Prostate gland (tissue), 2 donors: ENCODE data around the gene THRAP3. TPM values are rescaled to one million over a fixed set of nuclear protein-coding genes. Genes with fewer than 3 reads are reported as not detected.

Source experiments
- DNase-seq: peaks from one replicate; pipeline ENCODE4 v3.0.0-alpha.2; 2019; ENCODE audit warnings: low spot score
- H3K27ac ChIP-seq, 2 donors: fragments of 200-600 bp; sonication (generic); 2 replicates each; pipeline ENCODE4 v1.5.1; 2017 to 2019
- H3K27me3 ChIP-seq: fragments of 200-600 bp; sonication (generic); replicated peaks from 2 replicates; pipeline ENCODE4 v1.5.1; 2019; ENCODE audit not compliant: insufficient read depth
- H3K36me3 ChIP-seq, 2 donors: fragments of 200-600 bp; sonication (generic); 1 replicate in 1 of 2; 2 replicates in 1 of 2; pipeline versions ENCODE4 v1.5.1 to v1.8.1; 2017 to 2019
- H3K4me1 ChIP-seq: fragments of 200-600 bp; sonication (generic); replicated peaks from 2 replicates; pipeline ENCODE4 v1.5.1; 2019
- H3K4me3 ChIP-seq, 2 donors: fragments of 200-600 bp; sonication (generic); 2 replicates each; pipeline ENCODE4 v1.5.1; 2017 to 2019
- H3K9me3 ChIP-seq: fragments of 200-600 bp; sonication (generic); 2 replicates; pipeline ENCODE4 v1.5.1; 2017
- POLR2A ChIP-seq: fragments of 450-650 bp; IDR thresholded peaks from one replicate; pipeline ENCODE4 v1.6.1; 2016; ENCODE audit warnings: antibody characterized with exemption, mild to moderate bottlenecking
- POLR2AphosphoS5 ChIP-seq: sonication (generic); formaldehyde crosslinking; IDR thresholded peaks from one replicate; pipeline ENCODE4 v1.6.1; 2017; ENCODE audit warnings: antibody characterized with exemption
- WGBS: methylation state at CpG from one replicate; pipeline ENCODE4 v1.1.5; 2018; 5-methylcytosine and 5-hydroxymethylcytosine counted together
- intact Hi-C: fragments of 100-400 bp; cut with DNase I; formaldehyde crosslinking; loops from one replicate; pipeline ENCODE4 v1.14.2; 2022
- total RNA-seq, 2 donors: library from RNA; depleted of rRNA; stranded (reverse); fragments of >200 nt; gene quantifications; one replicate each; pipeline ENCODE4 v1.1.0, GENCODE V29; 2016
- TF ChIP-seq, protein P1 (sequence below), 4 experiments: fragments of 200-600 bp in 2 of 4; fragments of 450-650 bp in 2 of 4; sonication (generic) in 2 of 4; IDR thresholded peaks; 1 replicate in 3 of 4; 2 replicates in 1 of 4; pipeline ENCODE4 v1.5.1; 2016 to 2019; ENCODE audit warnings: antibody characterized with exemption in 4 of 4, mild to moderate bottlenecking in 2 of 4, moderate library complexity in 2 of 4

THRAP3 gene
- total RNA-seq, 2 donors from 2014 or later = 100 to 123 TPM

GRCh38 chr1:36176106-36176949 is 47.9 kb upstream of the THRAP3 start:
- WGBS = 85% methylated on average over 76 of the region's 76 CpGs
- intact Hi-C loops = no loop called here
- H3K4me3 ChIP-seq = no peak overlapping the region
- H3K27ac ChIP-seq = peak overlapping the region; percentile 30 to 53
- no peak for DNase-seq
- H3K36me3 ChIP-seq = peaks cover 35 to 57% of the 10 kb centered on the region in 2 donors
- no peak for TF ChIP-seq POLR2AphosphoS5
- H3K27me3 ChIP-seq = no peaks in the 10 kb centered on the region
- no peaks in the 10 kb centered on the region for H3K9me3 ChIP-seq
- no peaks in the 10 kb centered on the region for H3K4me1 ChIP-seq

DNA sequence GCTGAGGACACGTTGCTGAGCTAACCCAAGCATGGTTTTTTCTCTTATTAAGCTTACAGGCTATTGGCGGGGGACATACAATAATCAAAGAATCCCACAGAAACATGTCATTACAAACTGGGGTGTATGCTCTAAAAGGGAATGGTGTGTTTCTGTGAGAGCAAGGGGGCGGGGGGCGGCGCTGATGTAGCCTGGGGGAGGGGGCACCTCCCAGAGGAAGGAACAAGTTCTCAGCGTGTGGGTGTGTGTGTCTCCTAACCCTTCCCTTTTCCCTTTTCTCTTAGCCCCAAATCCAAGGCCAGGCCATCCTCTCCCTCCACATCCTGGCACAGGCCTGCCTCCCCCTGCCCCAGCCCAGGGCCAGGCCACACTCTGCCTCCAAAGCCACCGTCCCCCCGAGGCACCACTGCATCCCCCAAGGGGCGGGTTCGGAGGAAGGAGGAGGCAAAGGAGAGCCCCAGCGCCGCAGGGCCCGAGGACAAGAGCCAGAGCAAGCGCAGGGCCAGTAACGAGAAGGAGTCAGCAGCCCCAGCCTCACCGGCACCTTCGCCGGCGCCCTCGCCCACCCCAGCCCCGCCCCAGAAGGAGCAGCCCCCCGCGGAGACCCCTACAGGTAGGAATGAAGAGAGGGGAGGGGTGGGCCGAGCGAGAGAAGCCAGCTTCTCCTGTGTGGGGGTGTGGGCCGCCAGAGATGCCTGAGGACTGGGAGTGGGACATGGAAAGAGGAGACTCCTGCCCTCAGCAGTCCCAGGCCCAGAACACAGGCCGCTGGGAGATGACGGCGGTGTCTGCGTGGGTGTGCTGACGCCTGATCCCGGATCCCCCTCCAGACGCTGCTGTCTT is 46.4 kb upstream of the THRAP3 start:
- Histone ChIP-seq H3K27me3 (no peaks in the 10 kb centered on the region), H3K4me1 (no peaks in the 10 kb centered on the region), H3K36me3 (peaks cover 29 to 43% of the 10 kb centered on the region in 2 donors), H3K9me3 (no peaks in the 10 kb centered on the region), H3K27ac (peak overlapping the region; percentile 50 to 53), H3K4me3 (no peak overlapping the region)
- intact Hi-C loops = no loop called here
- WGBS = 82% methylated on average over 30 of the region's 33 CpGs
- DNase-seq = no peak
- TF ChIP-seq, protein P1, sequence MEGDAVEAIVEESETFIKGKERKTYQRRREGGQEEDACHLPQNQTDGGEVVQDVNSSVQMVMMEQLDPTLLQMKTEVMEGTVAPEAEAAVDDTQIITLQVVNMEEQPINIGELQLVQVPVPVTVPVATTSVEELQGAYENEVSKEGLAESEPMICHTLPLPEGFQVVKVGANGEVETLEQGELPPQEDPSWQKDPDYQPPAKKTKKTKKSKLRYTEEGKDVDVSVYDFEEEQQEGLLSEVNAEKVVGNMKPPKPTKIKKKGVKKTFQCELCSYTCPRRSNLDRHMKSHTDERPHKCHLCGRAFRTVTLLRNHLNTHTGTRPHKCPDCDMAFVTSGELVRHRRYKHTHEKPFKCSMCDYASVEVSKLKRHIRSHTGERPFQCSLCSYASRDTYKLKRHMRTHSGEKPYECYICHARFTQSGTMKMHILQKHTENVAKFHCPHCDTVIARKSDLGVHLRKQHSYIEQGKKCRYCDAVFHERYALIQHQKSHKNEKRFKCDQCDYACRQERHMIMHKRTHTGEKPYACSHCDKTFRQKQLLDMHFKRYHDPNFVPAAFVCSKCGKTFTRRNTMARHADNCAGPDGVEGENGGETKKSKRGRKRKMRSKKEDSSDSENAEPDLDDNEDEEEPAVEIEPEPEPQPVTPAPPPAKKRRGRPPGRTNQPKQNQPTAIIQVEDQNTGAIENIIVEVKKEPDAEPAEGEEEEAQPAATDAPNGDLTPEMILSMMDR (IDR thresholded peaks at IDR 0.05) = no peak
- no peak for TF ChIP-seq POLR2AphosphoS5
- TF ChIP-seq POLR2A = no peak

- peak; percentile 29 for DNase-seq
- Histone ChIP-seq H3K4me3 (no peak overlapping the region), H3K9me3 (no peaks in the 10 kb centered on the region), H3K27me3 (no peaks in the 10 kb centered on the region), H3K4me1 (peaks cover 5% of the 10 kb centered on the region), H3K36me3 (peaks cover 23 to 36% of the 10 kb centered on the region in 2 donors), H3K27ac (peak overlapping the region; percentile 50 to 53)
- TF ChIP-seq, protein P1 (IDR thresholded peaks at IDR 0.05) = no peak
- TF ChIP-seq POLR2A (no peak), POLR2AphosphoS5 (no peak)
- intact Hi-C loops = no loop called here
- 70% methylated on average over 62 of the region's 62 CpGs for WGBS
These were observed 45.6 kb upstream of the THRAP3 start for GRCh38 chr1:36178471-36179219.

GRCh38 chr1:36179220-36179600 is 45.0 kb upstream of the THRAP3 start:
- 93% methylated on average over 19 of the region's 19 CpGs for WGBS
- H3K36me3 ChIP-seq = peaks cover 23 to 36% of the 10 kb centered on the region in 2 donors
- H3K27ac ChIP-seq = peak overlapping the region; percentile 50 to 53
- H3K27me3 ChIP-seq = no peaks in the 10 kb centered on the region
- intact Hi-C loops = no loop called here
- H3K4me3 ChIP-seq = no peak overlapping the region
- TF ChIP-seq POLR2AphosphoS5 = no peak
- TF ChIP-seq, protein P1 (IDR thresholded peaks at IDR 0.05) = no peak
- TF ChIP-seq POLR2A = no peak
- DNase-seq = no peak
- no peaks in the 10 kb centered on the region for H3K9me3 ChIP-seq
- peaks cover 5% of the 10 kb centered on the region for H3K4me1 ChIP-seq

DNA sequence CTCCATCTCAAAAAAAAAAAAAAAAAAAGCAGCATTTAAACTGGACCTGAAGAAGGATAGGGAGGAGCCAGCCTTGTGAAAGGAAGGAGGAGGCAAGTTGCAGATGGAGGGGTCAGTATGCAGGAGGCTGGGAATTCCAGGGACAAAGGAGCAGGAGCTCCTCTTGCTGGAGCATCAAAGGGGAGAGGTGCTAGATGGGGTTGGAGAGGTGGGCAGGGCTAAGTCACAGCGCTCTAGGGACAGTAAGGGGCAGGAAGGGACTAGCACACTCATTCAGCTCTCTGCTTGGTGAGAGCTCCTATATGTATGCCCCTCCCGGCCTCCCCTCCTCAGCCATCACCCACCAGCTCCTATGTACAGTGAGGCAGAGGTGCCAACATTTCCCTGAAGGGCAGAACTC is 41.5 kb upstream of the THRAP3 start:
- Histone ChIP-seq H3K27me3 (no peaks in the 10 kb centered on the region), H3K4me1 (peaks cover 8% of the 10 kb centered on the region), H3K36me3 (peaks cover 14 to 25% of the 10 kb centered on the region in 2 donors), H3K9me3 (no peaks in the 10 kb centered on the region), H3K4me3 (no peak overlapping the region), H3K27ac (peak overlapping the region; percentile 55 to 58)
- 64% methylated on average over 2 of the region's 2 CpGs for WGBS
- DNase-seq = no peak
- no peak for TF ChIP-seq POLR2AphosphoS5
- no peak for TF ChIP-seq POLR2A
- TF ChIP-seq, protein P1 (IDR thresholded peaks at IDR 0.05) = no peak
- intact Hi-C loops = loop anchor here (10.0 kb wide), 1 partner anchor 102 kb away; no protein-coding TSS in a partner anchor
